Cortex of kidney (tissue), 1 donor: ENCODE measurements around the gene VEZT.
A peak's percentile ranks its signal among the peaks of the same experiment; 100 is the strongest.
"Not testable (repeated sequence)": the region's sequence is repeated elsewhere in the genome, so short reads cannot be mapped to it uniquely, and the experiment has no call there.

Experiments used
- DNase-seq: peaks from one replicate; lab custom pipeline; 2025; lab: John Stamatoyannopoulos, UW

VEZT gene, protein sequence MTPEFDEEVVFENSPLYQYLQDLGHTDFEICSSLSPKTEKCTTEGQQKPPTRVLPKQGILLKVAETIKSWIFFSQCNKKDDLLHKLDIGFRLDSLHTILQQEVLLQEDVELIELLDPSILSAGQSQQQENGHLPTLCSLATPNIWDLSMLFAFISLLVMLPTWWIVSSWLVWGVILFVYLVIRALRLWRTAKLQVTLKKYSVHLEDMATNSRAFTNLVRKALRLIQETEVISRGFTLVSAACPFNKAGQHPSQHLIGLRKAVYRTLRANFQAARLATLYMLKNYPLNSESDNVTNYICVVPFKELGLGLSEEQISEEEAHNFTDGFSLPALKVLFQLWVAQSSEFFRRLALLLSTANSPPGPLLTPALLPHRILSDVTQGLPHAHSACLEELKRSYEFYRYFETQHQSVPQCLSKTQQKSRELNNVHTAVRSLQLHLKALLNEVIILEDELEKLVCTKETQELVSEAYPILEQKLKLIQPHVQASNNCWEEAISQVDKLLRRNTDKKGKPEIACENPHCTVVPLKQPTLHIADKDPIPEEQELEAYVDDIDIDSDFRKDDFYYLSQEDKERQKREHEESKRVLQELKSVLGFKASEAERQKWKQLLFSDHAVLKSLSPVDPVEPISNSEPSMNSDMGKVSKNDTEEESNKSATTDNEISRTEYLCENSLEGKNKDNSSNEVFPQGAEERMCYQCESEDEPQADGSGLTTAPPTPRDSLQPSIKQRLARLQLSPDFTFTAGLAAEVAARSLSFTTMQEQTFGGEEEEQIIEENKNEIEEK

DNA sequence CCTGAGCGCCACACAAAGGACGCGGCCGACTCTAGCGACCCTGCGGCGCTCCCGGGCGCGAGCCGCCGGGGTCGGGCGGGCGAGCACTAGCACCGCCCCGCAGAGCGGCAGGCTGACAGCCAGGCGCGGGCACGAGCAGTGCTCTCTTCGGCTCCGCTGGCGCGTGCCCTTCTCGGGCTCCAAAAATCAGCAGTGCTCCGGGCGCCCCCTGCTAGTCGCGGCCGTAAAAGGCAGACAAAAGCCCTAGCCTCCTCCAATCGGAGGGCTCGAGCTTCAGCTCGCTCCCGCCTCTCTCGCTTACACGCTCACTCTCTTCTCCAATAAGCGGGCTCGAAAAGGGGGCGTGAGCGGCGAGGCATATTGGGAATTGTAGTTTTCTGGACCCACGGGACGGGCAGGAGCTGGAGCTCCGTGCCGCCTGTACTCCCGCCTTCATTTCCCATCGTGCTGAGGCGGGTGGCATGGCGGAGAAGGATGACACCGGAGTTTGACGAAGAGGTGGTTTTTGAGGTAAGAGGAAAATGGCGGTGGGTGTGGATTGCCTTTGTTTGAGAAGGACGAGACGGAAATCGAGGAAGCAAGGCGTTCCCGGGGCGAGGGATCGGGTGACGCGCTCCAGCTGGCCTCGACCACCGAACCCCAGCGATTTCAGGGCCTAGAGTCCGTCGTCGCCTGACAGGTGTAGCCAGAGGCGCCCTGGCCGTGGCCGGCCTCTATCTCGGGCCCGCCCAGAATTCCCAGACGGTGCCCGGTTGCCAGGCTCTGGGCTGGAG lies at the start of gene VEZT, which contains the start of gene FGD6:
VEZT (plus strand) TSS at position 431 of the 773 bp plus-strand sequence; CDS start at position 475, 44 bp downstream.
FGD6 (minus strand) TSS at position 91 of the 773 bp plus-strand sequence. CDS start 227 bp downstream, outside the sequence.
- DNase-seq: peak; percentile 75

DNA sequence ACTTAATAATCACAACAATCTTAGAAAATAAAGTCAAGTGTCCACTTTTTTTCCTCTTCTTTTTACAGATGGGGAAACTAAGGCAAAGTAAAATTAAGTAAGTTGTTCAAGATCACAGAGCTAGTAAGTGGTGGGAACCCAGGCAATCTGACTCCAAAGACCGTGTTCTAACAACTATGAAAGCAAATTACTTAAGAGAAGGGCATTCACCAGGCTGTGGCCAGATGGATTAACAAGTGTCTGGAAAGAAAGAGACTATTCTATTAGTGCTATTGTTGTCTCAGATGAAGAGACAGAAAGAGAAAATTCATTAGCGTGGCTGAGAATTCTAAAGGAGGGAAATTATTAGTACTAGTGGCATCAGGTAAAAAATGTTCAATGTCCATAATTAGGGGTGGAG lies 48.9 kb upstream of the VEZT start:
- DNase-seq: no peak

DNA sequence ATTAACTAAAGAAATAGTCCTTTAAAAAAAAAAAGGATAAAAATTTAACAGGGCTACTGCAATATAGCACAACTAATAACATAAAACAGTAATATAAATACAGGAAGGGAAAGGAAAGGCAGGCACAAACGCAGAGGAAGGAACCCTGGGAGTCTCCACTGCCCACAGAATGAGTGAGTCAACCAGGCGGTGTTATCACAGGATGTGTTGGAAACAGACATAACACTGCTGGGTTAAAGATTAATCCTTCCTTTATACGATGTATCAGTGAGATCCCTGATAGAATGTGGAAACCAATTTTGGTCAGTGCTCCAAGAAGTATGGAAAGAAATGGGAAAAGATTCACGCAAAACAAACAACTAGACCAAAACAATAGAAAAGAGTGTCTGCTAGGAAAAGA lies 48.2 kb upstream of the VEZT start:
- no peak for DNase-seq

DNA sequence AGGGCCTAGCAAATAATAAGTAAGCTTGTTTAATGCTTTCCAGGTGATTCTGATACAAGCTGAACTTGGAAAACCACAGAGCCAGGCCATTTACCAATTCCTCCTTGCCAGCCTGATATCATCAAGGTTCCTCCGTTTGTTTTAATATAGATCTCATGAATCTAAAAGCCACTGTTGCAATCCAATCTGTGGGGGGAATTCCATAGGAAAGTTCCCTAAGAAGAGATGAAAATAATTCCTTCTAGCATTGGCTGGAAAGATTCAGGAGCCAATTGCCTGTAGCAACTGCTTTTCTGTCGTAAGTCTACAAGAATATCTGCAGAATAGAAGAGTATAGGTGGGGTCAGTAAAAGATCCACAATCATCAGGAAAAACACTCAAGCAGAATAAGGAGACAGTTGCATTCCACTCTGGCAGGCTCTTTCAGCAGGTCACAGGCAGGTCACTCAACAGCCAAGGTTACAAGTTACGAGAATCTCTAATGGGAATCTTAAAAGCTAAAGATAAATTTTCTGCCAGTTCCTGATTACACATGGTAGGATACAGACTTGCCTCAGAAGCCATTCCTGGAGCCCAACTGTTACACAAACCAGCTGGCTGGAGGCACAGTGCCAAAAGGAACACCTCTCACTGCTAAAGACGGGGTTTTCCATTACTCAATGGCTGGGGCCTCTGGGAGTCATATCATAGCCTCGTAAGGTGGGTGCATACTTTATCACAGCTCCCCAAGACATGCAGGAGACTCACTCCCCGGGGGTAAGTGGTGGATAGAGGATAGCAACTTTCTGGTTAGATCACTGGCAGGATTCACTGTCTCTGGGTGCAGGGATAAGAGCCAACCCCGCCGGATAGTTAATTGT lies 44.0 kb upstream of the VEZT start:
- DNase-seq: no peak

DNA sequence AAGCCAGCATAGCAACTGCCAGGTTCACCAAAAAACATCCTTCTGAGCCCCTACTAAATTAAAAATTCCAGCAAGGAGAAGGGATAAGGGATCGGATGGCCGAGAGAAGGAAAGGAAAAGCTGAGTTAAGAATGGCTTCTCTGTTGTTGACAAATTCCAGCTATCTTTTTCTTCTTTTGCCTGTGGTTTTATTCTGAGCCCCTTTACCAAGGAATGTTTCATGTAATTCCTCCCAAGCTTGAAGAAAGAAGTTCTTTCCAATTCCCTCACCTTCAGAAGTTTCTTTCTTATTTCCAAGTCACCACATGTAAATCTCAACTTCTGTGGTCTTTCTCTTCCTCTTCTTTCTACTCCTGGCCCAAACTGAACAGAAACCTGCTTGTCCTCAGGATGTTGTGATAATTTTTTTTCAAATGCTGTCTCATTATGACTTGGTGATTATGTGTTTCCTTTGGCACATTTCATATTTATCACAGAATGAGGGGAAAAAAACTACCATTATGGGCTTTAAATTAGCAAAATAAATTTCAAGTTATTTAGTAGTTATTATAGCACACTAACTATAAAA lies 40.3 kb upstream of the VEZT start:
- DNase-seq: no peak

DNA sequence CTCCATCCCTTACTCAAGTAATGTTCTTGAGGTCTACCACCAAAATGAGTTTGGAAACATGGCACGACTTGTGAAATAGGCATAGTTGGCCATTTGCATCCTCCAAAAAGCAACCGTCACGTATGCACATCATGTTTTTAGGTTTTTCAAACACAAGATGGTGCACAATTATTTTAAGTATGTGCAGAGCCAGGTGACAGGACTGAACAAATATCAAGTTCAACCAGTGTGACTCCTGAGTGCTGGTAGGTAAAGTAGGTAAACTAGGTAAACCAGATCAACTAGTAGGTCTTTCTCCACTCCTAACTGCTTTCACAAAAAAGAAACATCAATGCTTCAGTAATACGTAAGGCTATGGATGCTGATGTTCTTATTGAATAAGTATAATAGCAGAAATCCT lies 39.5 kb upstream of the VEZT start:
- no peak for DNase-seq

DNA sequence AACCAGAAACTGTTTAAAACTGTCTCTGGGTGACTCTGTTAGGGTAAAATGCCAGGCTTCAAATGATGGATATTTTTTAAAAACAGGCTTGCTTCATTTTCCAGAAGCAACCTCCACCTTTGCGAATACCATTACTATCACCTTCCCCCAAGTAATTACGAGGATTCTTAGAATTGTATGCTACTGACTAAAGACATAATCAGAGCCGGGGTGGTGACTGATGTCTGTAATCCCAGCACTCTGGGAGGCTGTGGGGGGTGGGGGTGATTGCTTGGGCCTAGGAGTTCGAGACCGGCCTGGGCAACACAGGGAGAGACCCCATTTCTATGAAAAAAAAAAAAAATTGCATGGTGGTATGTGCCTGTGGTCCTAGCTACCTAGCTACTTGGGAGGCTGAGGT lies 38.6 kb upstream of the VEZT start:
- DNase-seq: no peak

DNA sequence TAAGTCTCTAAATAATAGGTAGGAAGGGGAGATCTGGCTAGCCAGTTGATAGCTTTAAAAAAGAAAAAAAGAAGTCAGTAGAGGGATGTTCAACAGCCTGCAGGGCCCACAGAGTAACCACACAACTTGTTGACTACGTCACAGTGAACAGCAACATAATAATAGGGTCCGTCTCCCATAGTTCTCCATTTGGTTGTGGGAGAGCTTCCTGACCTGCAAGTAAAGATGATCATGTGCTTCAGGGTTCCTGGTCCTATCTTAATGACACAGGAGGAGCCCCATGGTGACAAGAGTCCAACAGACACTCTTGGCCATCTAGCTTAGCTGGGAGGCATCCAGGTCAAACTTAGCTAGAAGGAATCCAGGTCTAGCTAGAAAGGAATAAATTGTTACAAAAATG lies 36.5 kb upstream of the VEZT start:
- DNase-seq: no peak

DNA sequence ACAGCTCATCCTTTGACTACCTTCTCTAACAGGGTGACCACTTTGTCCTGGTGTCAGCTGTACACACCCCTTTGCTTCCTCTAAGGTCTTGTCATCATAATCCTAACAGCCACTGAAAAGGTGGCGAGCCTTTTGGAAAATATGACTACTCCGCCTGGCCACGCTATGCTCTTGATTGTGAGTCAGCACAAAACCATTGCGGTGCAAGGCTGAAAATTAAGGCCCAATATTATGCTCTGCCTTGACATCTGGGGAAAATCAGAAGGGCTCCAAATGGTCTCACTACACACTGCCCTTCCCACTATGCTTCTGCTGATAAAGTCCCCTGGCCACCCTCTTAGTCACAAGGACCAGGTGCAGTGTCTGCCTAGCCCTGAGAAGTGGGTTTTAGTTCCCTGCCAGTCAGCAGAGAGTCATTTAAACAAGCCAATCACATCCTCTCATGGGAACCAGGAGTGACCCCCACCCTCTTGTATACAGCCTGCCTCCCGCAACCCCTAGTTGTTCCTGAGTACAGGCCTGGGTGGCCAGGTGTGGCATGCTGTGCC lies 34.7 kb upstream of the VEZT start:
- DNase-seq: no peak

DNA sequence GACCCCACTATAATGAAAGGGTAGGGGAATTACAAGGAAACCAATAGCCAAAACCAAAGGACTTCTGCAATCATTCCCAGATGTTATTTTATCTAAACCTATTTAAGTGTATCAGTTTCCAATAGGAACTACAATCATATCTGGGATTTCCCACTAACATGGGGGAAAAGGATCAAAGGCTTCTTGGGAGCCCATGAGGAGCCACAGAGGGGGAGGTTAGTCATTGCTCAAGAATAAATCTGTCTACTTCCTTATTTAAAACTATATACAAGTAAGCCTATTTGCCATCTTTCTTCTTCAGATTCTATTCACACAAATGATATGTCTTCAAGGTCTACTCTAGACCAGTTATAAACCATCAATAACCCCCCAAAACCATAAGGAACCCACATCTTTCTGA lies 33.5 kb upstream of the VEZT start:
- no peak for DNase-seq

DNA sequence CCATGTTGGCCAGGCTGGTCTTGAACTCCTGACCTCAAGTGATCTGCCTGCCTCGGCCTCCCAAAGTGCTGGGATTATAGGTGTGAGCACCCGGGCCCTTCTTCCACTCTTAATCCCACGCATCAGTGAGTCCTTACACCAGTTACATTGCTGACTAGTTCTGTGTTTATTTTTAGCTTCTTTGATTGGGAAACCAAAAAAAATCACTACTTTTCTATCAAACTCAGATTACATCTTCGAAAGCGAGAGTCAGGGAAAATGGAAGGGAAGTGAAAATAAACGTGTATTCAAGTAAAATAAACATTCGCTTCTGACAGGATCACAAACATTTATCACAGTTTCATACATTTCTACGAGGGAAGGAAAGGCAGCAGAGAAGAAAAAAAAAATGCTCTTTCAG lies 32.5 kb upstream of the VEZT start:
- DNase-seq: no peak

DNA sequence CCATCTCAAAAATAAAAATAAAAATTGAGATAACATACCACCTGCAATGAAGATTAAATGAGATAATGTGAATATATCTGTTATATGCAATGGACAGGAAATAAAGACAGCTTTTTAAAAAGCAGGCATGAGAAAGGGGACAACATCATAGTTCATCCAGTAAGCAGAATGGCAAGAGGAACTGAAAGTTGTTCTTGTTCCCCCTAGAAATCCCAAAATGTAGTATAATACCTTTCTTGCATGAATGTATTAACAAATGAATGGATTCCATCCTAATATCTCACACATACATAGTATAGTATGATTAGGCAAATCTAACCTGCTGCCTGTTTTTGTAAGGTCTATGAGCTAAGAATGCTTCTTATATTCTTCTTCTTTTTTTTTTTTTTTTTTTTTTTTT lies 31.8 kb upstream of the VEZT start:
- DNase-seq: no peak

DNA sequence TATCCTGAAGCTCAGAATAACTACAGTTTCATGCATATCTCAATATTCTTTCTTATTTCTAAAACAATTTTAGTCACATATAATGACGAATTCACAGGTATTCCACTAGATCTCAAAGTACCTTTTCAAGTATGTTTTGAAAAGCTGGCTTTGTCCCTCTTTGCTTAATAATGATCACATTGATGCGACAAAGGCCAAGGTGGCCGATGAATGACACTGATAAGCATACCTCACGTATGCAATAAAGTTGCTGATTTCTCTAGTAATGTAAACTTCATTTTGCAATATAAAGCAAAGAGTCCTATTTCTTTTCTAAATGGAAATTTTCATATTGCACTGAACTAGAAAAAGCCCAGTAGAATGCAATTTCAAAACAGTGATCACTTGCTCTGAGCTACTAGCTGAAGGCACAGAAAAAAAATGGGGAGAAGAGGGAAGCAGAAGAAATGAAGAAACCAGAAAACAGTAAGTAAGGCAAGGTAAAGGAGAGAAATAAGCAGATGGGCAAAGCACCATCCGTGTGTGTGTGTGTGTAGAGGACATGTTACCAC lies 29.7 kb upstream of the VEZT start:
- no peak for DNase-seq

DNA sequence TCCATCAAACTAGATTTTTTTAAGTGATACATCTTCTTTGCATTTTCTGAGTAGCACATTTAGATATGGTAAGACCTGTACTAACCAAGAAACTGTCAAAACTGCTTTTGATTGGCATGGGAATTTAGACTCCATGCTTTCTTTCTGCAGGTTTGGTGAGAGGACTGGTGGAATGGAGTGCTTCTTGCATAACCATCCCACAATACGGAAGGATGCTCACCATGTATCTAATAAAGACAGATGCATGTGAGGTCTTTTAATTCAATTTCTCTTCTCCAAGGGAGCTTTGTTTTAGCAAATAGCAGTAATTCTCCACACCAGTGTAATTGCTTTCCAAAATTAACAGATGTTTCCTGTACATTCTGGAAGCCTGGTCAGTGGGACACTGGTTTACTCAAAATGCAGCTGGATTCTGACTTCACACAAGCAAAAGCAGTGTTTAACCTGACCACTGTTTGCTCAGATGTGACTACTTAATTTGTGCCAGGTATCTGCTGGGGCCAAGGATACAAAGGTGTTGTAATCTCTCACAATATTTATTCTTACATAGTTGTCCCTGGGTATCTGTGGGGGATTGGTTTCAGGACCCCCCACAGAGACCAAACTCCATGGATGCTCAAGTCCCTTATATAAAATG lies 26.4 kb upstream of the VEZT start:
- no peak for DNase-seq

DNA sequence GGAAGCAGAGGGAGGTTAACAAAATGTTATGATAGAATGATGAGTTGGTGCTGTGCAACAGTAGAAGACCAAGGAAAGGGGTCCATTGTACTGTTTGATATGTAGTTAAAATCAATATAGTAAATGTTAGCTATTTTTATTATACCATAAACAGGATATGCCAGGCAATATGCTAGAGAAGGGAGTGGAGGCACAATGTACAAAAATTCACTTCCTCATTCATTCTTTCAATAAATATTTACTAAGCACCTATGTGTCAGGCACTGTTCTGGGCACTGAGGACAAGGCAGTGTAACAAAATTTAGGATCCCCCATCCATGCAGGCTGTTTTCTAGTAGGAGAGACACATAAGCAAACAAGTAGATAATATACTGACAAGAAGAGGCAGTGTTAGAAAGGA lies 25.3 kb upstream of the VEZT start:
- no peak for DNase-seq

DNA sequence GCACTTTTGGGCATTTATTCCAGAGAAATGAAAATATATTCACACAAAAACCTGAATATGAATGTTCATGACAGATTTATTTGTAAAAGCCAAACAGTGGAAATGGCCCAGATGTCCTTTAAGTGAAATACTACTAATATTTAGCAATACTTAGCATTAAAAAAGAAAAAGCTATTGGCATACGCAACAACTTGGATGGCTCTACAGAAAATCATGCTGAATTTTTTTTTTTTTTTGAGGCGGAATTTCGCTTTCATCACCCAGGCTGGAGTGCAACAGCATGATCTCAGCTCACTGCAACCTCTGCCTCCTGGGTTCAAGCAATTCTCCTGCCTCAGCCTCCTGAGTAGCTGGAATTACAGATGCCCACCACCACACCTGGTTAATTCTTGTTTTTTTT lies 24.5 kb upstream of the VEZT start:
- no peak for DNase-seq

DNA sequence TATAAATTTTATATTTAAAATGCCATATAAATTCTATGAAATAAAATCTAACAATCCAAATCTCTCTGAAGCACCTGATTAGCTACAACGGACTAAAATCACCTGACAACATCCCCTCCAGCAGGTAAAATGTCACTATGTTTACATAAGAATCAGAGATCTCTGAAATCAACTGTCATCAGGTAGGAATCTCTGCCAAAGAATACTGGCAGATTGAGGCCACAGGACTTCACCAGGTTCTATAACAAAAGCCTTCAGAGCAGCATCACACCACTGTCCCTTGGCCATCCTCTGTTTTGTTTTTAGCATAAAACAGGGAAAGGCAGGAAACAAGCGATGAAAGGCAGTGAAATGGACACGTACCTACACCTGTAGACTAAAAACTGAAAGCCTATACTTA lies 22.5 kb upstream of the VEZT start:
- DNase-seq: no peak

DNA sequence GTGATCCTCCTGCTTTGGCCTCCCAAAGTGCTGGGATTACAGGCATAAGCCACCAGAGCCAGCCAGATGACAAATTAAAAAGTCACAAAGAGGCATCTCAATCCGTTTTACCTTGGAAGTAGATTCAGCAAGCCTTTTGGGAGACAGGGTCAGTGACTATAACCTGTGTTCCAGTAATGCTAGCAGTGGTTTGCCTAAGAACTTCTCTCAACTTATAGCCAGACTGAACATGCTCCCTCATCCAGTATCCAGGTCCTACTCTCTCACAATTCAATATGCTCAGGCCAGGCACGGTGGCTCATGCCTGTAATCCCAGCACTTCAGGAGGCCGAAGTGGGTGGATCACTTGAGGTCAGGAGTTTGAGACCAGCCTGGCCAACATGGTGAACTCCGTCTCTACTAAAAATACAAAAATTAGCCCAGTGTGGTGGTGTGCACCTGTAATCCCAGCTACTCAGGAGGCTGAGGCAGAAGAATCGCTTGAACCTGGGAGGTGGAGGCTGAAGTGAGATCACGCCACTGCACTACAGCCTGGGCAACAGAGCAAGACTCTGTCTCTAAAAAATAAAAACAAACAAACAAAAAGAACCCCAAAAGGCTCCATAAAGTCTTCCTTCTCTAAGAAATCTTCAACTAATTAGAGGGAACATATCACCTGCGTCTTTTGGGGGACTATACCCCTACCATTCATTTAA lies 20.6 kb upstream of the VEZT start:
- DNase-seq: not testable (repeated sequence)

DNA sequence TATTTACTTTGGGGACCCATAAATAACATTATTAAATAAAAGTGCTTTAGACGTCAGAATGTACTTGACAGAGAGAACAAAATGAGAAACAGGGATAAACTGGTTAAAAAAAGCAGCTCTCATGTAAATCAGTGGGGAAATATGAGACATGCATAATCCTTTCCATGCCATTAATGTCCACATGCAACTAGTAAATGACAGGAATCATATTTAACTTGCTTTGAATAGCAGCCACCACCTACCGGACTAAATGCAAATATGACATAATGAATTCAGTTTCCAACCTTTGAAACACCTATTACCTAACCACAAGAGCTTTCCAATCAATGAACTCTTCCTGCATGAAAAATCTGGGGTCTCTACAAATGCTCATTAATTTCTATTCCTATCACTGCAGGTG lies 20.0 kb upstream of the VEZT start:
- DNase-seq: no peak
